Measurements from ENCODE around the gene LAMA5. TPM values are rescaled to one million over a fixed set of nuclear protein-coding genes. Genes with fewer than 3 reads are reported as not detected.

The LAMA5 gene
- total and polyA plus RNA-seq, 2 donors (not counting 1 experiment from before 2014, with no cell fraction given), result 52.9 to 83.5 TPM

DNA sequence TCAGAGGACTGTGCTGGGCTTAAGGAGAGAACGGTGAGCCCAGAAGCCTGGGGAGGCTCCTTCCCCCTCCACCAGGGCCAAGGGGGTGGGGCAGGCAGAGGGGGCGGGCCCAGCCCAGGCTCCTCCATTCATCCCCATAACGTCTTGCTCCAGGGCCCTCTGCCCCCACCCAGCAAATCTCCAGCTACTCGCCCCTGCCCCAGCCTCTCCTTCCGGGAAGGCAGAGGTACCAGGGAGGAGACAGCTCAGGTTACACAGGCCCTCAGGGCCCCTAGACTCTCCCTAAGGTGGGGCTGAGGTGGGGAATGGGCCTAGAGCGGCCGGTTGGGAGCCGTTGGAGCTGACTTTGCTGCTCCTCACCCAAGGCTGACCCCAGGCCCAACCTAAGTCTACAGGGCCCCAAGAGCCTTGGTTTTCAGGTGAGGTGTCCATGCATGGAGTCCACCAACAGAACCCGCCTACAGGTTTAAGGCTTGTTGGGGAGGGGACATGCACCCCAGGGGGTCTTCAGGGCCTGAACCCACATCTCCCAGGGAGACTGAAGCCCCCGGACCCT, 1.2 kb downstream of the LAMA5 start:
- H3K27me3 ChIP-seq (replicated peaks in 1 of 4; ENCODE audit: control extremely low read depth in 1 of 4, control insufficient read depth in 3 of 4, insufficient read depth in 4 of 4, low read length in 3 of 4), result peaks cover 0 to 34% (median 11%) of the 10 kb centered on the region in 4 experiments
- ChIA-PET CTCF (interaction anchor here (1.0 to 2.4 kb wide), 2 partner anchors 16 to 26 kb away, joined by 7 to 9 read pairs; no protein-coding TSS in a partner anchor), POLR2A (interaction anchor here (1.7 to 4.2 kb wide), 2 partner anchors 9 to 27 kb away, joined by 6 to 43 read pairs; no protein-coding TSS in a partner anchor)
- H3K36me3 ChIP-seq (replicated peaks in 1 of 2; ENCODE audit: control extremely low read depth in 1 of 2, control insufficient read depth in 1 of 2, extremely low read depth in 1 of 2, insufficient read depth in 2 of 2, low read length in 1 of 2), result no peaks in the 10 kb centered on the region
- no peaks in the 10 kb centered on the region for H3K79me2 ChIP-seq (ENCODE audit: control insufficient read depth, insufficient read depth, low read length)
- ATAC-seq (ENCODE audit: low read depth), result no peak
- H3K27ac ChIP-seq (ENCODE audit: low read length in 2 of 2), result no peak overlapping the region
- peak overlapping the region in 4 of 5 experiments; percentile 49 to 70 (median 61) for H3K4me3 ChIP-seq (ENCODE audit: control extremely low read depth in 1 of 5, extremely low read depth in 1 of 5, insufficient read depth in 1 of 5, low read depth in 2 of 5, low read length in 4 of 5)
- Mint-ChIP-seq H3K9me3 (ENCODE audit: insufficient read depth) (no peaks in the 10 kb centered on the region), H3K27ac (no peak overlapping the region), H3K27me3 (peaks cover 6% of the 10 kb centered on the region), H3K4me3 (peak overlapping the region; percentile 52), H3K4me1 (peaks cover 22% of the 10 kb centered on the region)
- peak; percentile 27 for DNase-seq
- peak overlapping the region; percentile 71 for H3K9ac ChIP-seq (ENCODE audit: low read length)
- H3K9me3 ChIP-seq (ENCODE audit: control extremely low read depth in 1 of 3, control insufficient read depth in 2 of 3, insufficient read depth in 1 of 3, low read length in 2 of 3), result peaks cover 0 to 4% (median 0%) of the 10 kb centered on the region in 3 donors
- no peak for TF ChIP-seq EZH2 (IDR thresholded peaks at IDR 0.05; ENCODE audit: borderline replicate concordance, insufficient read depth, low read depth, low read length, poor library complexity, severe bottlenecking)
- no peak for TF ChIP-seq CTCF (IDR thresholded peaks at IDR 0.05)
- H3K4me1 ChIP-seq (ENCODE audit: control insufficient read depth in 2 of 2, insufficient read depth in 2 of 2, low read length in 2 of 2), result peaks cover 25 to 31% of the 10 kb centered on the region in 2 donors
- H4K20me1 ChIP-seq (ENCODE audit: control insufficient read depth, insufficient read depth, low read length, poor library complexity, severe bottlenecking), result peaks cover 6% of the 10 kb centered on the region
- peak overlapping the region; percentile 65 for H2AFZ ChIP-seq (ENCODE audit: insufficient read depth, low read depth, low read length, poor library complexity, severe bottlenecking)
- peak overlapping the region; percentile 93 for H3K4me2 ChIP-seq (replicated peaks; ENCODE audit: low read depth, low read length, poor library complexity, severe bottlenecking)
- intact Hi-C loops (cut with micrococcal nuclease), result loop anchor here (2.0 kb wide), 1 partner anchor 27 kb away; no protein-coding TSS in a partner anchor
- 10% methylated on average over 1 of the region's 10 CpGs for WGBS (ENCODE audit: insufficient coverage)

Measured in B cell (primary cell).